ENCODE data around the gene WDR27.

WDR27 gene

DNA sequence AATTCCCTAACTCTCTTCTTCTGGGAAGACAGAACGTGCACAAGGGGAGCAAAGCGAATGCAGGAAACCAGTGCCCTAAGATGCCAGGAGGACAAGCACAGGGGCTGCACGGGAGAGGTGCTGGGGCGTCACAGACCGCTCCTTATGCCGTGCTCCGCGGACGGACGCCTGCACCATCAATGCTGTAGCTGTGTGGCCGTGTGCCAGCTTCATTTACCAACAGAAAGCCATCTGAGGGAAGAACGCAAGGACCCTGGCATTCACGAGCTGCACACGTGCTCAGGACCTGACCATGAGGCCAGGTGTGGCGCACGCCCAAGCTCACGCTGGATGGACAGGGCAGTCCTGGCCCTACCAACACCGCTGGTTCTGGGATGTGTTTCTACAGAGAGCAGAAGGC lies 35.4 kb downstream of the WDR27 start:
- TF ChIP-seq EZH2phosphoT487 (IDR thresholded peaks at IDR 0.05; ENCODE audit: borderline replicate concordance), result no peak
- TF ChIP-seq, protein P1, sequence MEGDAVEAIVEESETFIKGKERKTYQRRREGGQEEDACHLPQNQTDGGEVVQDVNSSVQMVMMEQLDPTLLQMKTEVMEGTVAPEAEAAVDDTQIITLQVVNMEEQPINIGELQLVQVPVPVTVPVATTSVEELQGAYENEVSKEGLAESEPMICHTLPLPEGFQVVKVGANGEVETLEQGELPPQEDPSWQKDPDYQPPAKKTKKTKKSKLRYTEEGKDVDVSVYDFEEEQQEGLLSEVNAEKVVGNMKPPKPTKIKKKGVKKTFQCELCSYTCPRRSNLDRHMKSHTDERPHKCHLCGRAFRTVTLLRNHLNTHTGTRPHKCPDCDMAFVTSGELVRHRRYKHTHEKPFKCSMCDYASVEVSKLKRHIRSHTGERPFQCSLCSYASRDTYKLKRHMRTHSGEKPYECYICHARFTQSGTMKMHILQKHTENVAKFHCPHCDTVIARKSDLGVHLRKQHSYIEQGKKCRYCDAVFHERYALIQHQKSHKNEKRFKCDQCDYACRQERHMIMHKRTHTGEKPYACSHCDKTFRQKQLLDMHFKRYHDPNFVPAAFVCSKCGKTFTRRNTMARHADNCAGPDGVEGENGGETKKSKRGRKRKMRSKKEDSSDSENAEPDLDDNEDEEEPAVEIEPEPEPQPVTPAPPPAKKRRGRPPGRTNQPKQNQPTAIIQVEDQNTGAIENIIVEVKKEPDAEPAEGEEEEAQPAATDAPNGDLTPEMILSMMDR (conservative IDR thresholded peaks at IDR 0.05; ENCODE audit: low read length), result no peak
- no peaks in the 10 kb centered on the region for H3K36me3 ChIP-seq (ENCODE audit: insufficient read depth, low read length)

DNA sequence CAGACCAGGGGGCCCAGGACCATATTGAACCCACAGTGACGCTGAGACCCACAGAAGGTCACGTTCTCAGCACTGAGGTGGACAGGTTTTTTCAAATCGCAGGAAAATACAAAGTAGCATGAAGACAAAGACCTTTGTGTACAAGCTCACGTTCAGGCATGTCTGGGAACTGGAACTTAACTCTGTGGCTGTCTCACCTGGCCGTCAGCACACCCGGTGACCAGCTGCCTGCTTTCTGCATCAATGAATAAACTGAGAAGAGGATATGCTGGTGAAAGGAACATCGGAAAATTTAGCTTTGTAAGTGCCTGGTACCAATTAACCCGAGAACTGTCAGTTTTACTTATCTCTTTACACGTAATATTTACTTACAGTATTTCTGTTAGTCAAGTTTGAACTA lies 36.5 kb downstream of the WDR27 start:
- Histone ChIP-seq H3K9me3 (ENCODE audit: insufficient read depth, low read depth, low read length) (no peaks in the 10 kb centered on the region), H3K9me2 (replicated peaks; ENCODE audit: low read depth, low read length) (no peaks in the 10 kb centered on the region), H3F3A (ENCODE audit: low read depth) (no peaks in the 10 kb centered on the region), H3K9ac (ENCODE audit: low read depth, low read length, poor library complexity, severe bottlenecking) (no peak overlapping the region), H3K4me1 (ENCODE audit: insufficient read depth, low read length, poor library complexity, severe bottlenecking) (peaks cover 4% of the 10 kb centered on the region), H3K4me3 (ENCODE audit: low read length, poor library complexity, severe bottlenecking) (no peak overlapping the region), H4K20me1 (ENCODE audit: insufficient read depth, low read length, poor library complexity, severe bottlenecking) (no peaks in the 10 kb centered on the region), H3K36me3 (ENCODE audit: insufficient read depth, low read length) (no peaks in the 10 kb centered on the region), H3K27me3 (ENCODE audit: insufficient read depth, low read length, poor library complexity, severe bottlenecking) (no peaks in the 10 kb centered on the region), H2AFZ (ENCODE audit: low read length) (no peak overlapping the region), H3K4me2 (ENCODE audit: low read depth, low read length, poor library complexity, severe bottlenecking) (no peak overlapping the region), H3K79me2 (ENCODE audit: insufficient read depth, low read length) (no peaks in the 10 kb centered on the region)
- TF ChIP-seq EZH2phosphoT487 (IDR thresholded peaks at IDR 0.05; ENCODE audit: borderline replicate concordance), result no peak
- TF ChIP-seq, protein P1 (conservative IDR thresholded peaks at IDR 0.05; ENCODE audit: low read length), result no peak

More for the DNA sequence above, 35.4 kb downstream of the WDR27 start:
- Histone ChIP-seq H3F3A (ENCODE audit: low read depth) (no peaks in the 10 kb centered on the region), H3K4me2 (ENCODE audit: low read depth, low read length, poor library complexity, severe bottlenecking) (no peak overlapping the region), H3K9ac (ENCODE audit: low read depth, low read length, poor library complexity, severe bottlenecking) (no peak overlapping the region), H3K79me2 (ENCODE audit: insufficient read depth, low read length) (no peaks in the 10 kb centered on the region), H3K9me3 (ENCODE audit: insufficient read depth, low read depth, low read length) (no peaks in the 10 kb centered on the region), H4K20me1 (ENCODE audit: insufficient read depth, low read length, poor library complexity, severe bottlenecking) (no peaks in the 10 kb centered on the region), H3K4me1 (ENCODE audit: insufficient read depth, low read length, poor library complexity, severe bottlenecking) (peaks cover 4% of the 10 kb centered on the region), H3K9me2 (replicated peaks; ENCODE audit: low read depth, low read length) (no peaks in the 10 kb centered on the region), H3K27me3 (ENCODE audit: insufficient read depth, low read length, poor library complexity, severe bottlenecking) (no peaks in the 10 kb centered on the region), H3K4me3 (ENCODE audit: low read length, poor library complexity, severe bottlenecking) (no peak overlapping the region), H2AFZ (ENCODE audit: low read length) (no peak overlapping the region)

DNA sequence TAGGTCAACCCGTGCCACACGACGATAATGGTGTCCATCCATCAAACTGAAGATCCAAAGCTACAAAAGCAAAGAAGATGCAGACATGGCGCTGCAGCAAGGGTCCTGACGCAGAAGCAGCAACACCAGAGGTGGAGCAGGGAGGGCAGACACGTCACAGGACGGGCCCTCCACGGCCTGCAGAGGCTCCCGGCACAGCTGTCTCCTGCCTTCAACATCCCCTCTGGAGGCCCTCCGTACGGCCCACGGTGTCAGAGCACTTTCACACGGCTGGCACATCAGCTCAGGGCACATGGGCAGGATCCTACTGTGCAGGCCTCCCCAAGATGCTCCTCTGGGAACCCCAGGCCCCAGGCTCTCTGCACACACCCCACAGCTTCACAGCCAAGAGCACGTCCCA lies 37.6 kb downstream of the WDR27 start:
- Histone ChIP-seq H3K36me3 (ENCODE audit: insufficient read depth, low read length) (no peaks in the 10 kb centered on the region), H3K9me2 (replicated peaks; ENCODE audit: low read depth, low read length) (no peaks in the 10 kb centered on the region), H3F3A (ENCODE audit: low read depth) (no peaks in the 10 kb centered on the region), H4K20me1 (ENCODE audit: insufficient read depth, low read length, poor library complexity, severe bottlenecking) (no peaks in the 10 kb centered on the region), H3K27me3 (ENCODE audit: insufficient read depth, low read length, poor library complexity, severe bottlenecking) (no peaks in the 10 kb centered on the region), H3K4me1 (ENCODE audit: insufficient read depth, low read length, poor library complexity, severe bottlenecking) (no peaks in the 10 kb centered on the region), H2AFZ (ENCODE audit: low read length) (no peak overlapping the region), H3K79me2 (ENCODE audit: insufficient read depth, low read length) (no peaks in the 10 kb centered on the region), H3K4me3 (ENCODE audit: low read length, poor library complexity, severe bottlenecking) (no peak overlapping the region), H3K9me3 (ENCODE audit: insufficient read depth, low read depth, low read length) (no peaks in the 10 kb centered on the region), H3K9ac (ENCODE audit: low read depth, low read length, poor library complexity, severe bottlenecking) (no peak overlapping the region), H3K4me2 (ENCODE audit: low read depth, low read length, poor library complexity, severe bottlenecking) (no peak overlapping the region)
- TF ChIP-seq, protein P1 (conservative IDR thresholded peaks at IDR 0.05; ENCODE audit: low read length), result no peak
- TF ChIP-seq EZH2phosphoT487 (IDR thresholded peaks at IDR 0.05; ENCODE audit: borderline replicate concordance), result no peak

Measured in Loucy (cell line).